GM12892 (cell line): ENCODE results near the gene SLC25A39.

Source experiments
- POLR2A ChIP-seq: IDR thresholded peaks from 2 replicates; pipeline ENCODE4 v1.6.1; 2011; ENCODE audit warnings: low read depth, low read length, control low read depth
- POLR2AphosphoS5 ChIP-seq: IDR thresholded peaks from 2 replicates; pipeline ENCODE4 v1.6.1; 2011; ENCODE audit warnings: low read depth, low read length, control low read depth

- TF ChIP-seq POLR2AphosphoS5 (no peak), POLR2A (no peak)
These were observed 16.3 kb downstream of the SLC25A39 start, which contains the start of gene RUNDC3A for GRCh38 chr17:44308320-44308818.
